ENCODE data around the gene EEF2KMT.

EEF2KMT gene

GRCh38 chr16:5041600-5042133, 55.9 kb downstream of the EEF2KMT start:
- no peak for DNase-seq (ENCODE audit: low spot score)

- DNase-seq (ENCODE audit: low spot score) = no peak
Measured at GRCh38 chr16:5040451-5040850, 57.1 kb downstream of the EEF2KMT start.

GRCh38 chr16:5036228-5037156, 61.1 kb downstream of the EEF2KMT start:
- DNase-seq (ENCODE audit: low spot score) = no peak

- no peak for DNase-seq (ENCODE audit: low spot score)
Measured at GRCh38 chr16:5035909-5036227, 61.7 kb downstream of the EEF2KMT start.
